NCI-H2107 (cell line): ENCODE results near the gene LYPD6B.

Experiments
- DNase-seq: peaks from one replicate; lab custom pipeline; 2025; lab: John Stamatoyannopoulos, UW

The LYPD6B gene

DNA sequence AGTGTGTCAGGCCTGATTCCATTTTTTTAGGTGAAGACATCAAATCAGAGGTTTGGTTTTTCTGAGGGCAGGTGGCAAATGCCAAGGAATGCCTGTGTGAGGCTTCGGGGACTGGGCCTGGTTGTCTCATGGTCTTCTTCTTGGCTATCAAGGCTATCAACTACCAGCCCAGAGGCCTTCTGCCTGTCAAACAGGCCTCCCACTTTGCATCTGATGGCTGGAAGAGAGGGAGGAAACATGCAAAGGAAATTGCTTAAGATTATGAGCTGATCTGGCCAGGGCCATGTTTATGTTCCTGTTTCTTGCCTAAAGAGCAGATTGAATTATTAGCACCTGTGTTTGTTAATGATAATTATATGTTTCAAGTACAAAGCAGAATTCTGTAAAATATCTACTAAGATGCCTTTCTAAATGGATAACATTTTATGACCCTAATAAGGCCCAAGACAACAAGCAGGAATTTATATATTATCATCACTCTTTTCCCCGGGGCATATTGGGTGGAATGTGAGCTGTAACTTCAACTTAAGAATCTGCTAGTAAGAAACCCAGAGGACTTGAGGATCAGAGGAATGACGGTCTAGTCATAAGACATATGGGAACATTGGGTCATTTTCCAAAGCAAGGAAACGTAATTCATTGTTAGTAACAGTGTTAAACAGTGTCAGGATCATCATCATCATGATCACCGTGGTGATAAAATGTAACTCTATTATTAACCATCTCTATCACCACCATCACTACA lies 123.2 kb downstream of the LYPD6B start:
- no peak for DNase-seq

DNA sequence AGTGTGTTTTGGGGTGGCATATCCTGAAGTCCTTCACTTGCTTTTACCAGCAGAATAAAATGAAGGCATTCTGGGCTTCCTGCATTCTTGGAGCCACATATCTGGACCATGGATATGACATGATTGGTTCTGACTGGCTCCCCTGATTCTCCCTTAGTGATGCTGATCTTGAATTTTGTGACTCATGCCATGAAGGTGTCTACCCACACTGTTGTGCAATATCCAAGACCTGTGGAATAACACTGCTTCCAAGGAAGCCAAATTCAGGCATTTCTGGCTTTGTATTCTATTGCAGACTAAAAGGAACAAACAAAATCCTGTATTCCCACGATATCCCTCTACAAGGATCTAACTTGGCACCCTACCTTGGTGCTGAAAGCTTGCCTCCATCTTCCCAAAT lies 125.8 kb downstream of the LYPD6B start:
- no peak for DNase-seq

DNA sequence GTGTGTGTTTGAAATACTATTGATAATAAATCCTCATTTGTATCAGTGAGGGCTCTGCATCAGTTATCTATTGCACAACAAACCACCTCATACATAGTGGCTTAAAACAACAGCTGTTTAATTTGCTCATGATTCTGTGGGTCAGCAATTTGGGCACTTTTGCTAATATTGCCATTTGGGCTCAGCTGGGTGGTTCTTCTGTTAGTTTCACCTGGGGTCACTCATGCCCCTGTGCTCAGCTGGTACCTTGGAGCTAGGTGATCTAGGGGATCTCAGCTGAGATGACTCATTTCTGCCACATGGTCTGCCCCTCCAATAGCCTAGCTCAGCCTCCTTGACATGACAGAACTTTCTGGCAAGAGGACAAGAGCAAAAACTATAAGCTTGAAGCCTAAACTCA lies 126.3 kb downstream of the LYPD6B start:
- no peak for DNase-seq

- no peak for DNase-seq
Measured at GRCh38 chr2:149167001-149167780, 128.7 kb downstream of the LYPD6B start.

- DNase-seq = no peak
Measured at GRCh38 chr2:149167941-149168340, 129.4 kb downstream of the LYPD6B start.

DNA sequence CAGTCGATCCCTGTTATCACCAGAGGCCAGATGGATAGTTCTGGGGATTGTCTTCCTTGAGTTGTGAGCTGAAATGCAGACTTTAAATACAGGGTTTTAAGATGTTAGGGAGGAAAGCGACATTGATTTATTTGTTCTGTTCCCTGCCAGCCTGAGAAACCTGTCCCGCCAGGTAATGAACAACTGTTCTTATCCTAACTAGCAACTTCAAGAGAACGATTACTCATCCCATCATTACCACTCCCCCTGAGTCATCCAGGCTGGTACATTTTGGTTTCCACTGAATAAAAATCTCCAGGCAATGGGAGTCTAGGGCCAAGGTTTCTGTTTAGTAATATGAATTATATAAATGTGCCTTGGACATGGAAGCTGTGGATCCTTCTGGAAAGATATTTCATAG lies 131.2 kb downstream of the LYPD6B start:
- DNase-seq = no peak

DNA sequence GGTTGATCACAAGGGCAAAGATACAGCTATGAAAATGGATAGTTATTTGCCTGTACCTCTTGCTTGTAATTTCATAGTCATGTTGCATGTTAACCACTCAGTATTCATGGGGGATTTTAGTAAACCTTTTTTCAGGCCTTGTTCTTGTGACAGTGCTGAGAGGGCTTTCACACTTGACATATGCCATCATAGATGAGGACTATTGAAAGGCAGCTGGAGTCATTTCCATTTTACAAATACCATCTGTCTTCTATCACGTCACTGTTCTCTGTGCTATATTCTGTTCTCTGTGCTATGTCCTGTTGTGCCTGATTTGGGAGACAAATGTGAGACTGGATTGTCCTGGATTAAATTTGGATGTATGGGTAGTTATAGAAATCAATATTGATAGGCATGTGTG lies 131.7 kb downstream of the LYPD6B start:
- DNase-seq = no peak

DNA sequence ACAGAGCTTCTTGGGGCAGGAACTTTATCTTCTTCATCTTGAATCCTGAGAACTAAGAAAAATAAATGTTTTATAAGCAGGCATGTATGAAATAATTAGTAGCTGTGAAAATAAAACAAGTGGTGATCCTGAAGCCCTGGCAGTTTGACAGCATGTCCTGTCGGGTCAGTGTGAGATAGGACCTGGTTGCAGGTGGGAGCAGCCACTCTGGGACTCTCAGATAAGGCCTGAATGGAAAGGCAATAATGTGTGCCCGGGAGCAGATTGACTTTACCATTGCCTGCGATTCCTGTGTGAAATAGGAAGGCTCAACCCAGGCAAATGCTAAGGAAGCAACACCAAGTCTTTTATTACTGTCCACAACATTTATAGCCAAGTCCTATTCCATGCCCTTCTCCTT lies 132.4 kb downstream of the LYPD6B start:
- no peak for DNase-seq

GRCh38 chr2:149173220-149173619 lies 134.7 kb downstream of the LYPD6B start:
- no peak for DNase-seq

GRCh38 chr2:149175956-149176355 lies 137.5 kb downstream of the LYPD6B start:
- DNase-seq = no peak

GRCh38 chr2:149178612-149179011 lies 140.1 kb downstream of the LYPD6B start:
- no peak for DNase-seq

DNA sequence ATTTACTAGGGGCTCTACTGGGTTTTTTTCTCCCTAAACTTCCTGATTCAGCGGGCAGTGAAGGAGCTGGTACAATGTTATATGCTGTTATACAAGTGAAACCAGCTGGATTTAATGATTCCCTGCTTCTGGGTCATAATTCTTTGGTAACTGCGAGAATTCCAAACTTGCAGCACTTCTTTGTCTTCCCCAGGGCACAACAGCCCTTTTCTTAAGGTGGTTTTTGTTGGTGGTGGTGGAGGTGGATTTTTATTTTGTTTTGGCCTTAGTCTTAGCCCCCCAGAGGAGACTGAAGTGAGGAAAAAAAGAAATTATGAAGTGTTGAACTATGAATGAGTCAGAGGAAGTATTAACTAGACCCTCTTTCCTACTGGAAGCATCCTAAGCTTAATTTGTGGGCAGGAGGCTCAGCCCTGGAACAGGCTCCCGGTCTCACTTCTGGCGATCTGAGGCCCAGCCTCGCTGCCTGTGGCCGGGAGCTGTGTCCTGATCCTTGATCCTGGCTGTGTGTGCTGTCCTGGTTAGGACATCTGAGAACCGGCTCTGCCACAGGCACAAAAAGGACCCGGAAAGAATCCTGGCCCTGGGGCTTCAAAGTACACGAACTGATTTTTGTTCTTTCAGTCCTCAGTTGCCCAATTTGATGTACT lies 141.9 kb downstream of the LYPD6B start:
- no peak for DNase-seq

DNA sequence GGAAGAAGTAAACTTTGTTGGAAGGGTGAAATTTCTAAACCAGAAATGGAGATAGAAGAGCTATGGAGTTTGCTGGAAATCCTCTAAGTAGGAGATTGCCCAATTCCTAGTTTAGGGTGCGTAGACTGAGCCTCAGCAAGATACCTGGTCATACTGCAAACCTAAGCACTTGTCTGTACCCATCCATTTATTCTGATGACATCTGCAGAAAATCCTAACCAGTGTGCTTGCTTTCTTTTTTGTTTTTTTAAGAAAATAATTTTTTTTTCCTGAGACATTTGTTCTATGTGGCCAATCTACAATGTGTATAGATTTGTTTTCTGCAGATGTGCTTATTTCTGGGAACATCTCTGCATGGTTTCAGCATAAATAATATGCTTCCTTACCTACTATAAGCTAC lies 144.7 kb downstream of the LYPD6B start:
- DNase-seq = no peak

DNA sequence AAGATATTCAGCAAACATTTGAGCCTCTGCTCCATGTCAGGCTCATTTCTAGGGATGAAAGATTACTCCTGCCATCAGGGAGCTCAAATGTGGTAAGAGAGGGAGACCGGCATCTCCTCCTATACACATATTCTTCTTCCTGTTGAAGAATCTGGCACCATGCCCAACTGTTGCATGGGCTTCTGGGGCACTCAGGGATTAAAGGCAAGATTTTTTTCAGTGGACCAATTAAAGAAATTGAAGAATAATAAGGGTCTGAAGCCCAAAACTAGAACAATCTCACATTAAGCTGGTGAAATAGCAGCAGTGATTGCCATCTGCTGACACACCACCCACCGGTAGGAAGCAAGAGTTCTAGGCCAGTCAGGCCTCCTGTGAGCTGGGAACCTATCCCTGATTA lies 146.5 kb downstream of the LYPD6B start:
- DNase-seq = no peak

GRCh38 chr2:149185942-149186490 lies 147.5 kb downstream of the LYPD6B start:
- DNase-seq = no peak

DNA sequence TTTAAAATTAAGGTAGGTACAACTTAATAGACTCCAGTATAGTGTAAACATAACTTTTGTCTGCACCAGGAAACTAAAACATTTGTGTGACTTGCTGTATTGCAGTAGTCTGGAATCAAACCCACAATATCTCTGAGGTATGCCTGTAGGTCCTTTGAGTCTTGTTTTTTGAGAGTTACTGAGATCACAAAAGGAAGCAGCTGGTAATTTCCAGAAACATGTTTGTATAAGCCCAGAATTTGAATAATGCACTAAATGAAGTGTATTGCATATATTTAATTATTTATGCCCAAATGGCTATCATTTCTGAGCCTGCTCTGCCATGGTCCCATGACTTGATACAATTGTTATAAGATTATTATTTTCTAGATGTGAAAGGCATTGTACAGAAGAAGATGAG lies 148.6 kb downstream of the LYPD6B start:
- DNase-seq = no peak

DNA sequence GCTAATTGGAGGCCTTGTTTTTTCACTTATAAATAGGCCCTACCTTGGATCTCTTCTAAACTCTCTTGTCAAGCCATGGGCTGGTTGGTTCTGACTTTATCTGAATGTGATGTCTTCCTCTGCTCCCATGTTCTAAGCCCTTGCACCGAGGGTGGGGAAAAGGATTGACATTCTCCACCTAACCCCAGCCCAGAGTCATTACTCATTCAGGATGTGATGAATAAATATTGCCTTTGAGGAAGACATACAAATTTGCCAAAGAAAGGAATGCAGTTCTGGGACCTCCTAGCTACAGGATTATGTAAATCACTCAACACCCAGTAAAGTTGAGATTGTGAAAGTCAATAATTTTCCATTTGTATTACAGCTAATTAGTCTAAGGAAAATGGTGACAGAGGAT lies 149.8 kb downstream of the LYPD6B start:
- no peak for DNase-seq

DNA sequence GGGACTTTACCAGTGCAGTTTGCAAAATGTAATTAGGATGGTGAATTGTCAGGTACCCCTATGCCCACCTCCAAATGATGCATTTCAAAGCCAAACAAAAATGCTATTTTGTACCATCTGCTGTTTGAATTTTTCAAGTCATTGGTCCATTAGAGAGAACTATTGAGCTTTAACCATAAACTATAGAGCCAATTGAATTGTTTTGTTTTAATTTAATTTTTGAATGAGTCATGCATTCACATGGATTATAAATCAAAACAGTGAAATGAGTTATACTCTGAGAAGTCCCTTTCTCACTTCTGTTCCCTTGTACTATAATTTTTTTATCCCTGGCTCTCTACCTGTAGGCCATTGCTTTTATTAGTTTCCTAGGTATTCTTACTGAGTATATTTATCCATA lies 151.3 kb downstream of the LYPD6B start:
- DNase-seq = no peak

DNA sequence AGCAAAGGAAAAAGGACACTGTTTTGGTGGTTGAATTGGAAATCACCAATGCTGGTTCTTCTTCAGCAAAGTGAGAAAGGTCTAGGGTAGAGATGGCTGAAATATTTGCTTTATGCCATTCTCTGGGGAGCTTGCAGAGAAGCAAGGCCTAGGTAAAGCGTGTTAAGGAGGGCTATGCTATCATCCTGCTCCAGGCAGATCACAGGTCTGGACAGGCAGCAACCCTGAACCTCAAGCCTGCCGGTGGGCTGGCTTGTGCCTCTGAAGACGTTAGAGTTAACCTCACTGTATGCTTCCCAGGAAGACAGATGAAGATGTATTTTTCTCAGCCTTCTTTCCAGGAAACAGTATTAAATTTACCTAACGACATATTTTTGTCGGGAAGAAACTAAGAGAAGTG lies 153.4 kb downstream of the LYPD6B start:
- DNase-seq = no peak

DNA sequence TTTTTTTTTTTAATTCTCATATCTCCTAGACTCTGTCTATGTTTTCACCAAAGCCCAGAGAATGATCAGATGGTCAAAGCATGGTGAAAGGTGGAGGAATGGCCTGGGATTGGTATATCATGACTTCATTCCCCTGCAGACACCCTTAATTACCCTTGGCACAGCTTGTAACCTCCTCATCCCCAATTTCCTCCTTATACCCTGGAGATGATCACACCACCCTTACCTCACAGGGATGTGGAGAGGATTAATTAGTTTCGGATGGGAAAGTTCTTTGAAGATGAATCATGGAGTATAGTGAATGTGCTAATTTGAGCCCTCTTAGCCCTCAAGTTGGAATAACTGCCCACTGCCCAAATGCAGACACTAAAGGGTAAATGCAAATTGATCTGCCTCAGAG lies 153.9 kb downstream of the LYPD6B start:
- DNase-seq = no peak

DNA sequence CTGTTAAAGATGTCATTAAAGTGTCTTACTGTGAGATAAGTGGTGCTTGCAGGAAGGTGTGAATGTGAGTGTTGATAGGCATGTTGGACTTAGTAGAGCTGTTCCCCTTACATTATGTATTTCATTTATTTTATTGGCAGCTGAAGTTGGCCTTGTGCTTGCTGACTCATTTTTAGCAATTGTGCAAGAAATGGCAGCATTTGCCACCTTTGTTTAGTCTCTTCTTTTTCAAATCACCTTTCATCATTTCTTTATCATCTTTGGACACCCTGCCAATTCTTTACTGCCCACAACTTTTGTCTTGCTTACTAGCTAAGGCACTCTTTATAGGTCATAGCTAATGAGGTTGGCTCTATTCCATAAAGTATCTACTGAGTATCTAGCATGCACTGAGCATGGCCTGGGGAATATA lies 161.6 kb downstream of the LYPD6B start:
- no peak for DNase-seq

DNA sequence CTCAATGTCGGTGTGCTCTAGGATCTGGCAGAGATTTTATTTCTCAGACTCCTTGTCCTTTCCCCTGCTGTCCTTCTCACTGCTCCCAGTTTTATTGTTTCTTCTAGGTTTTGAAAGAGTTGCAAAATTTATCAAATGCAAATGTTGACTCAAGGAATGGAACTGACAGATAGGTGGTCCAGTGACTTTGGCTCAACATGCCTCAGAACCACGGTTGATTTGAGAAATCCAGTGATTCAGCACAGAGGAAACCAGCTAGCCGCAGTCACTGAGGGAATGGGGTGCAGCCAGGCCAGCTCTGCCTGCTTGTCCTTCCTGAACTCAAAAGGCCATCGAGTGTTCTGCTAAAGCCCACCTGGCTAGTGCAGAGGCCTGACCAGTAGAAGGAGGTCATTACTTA lies 166.2 kb downstream of the LYPD6B start:
- no peak for DNase-seq

GRCh38 chr2:149205143-149205542 lies 166.6 kb downstream of the LYPD6B start:
- DNase-seq = no peak
